Nephron (organoid): ENCODE results near the gene RPAP2.
"Not testable (repeated sequence)": the region's sequence is repeated elsewhere in the genome, so short reads cannot be mapped to it uniquely, and the experiment has no call there.

Experiments used
- H3K27ac Mint-ChIP-seq, 3 experiments: 2 replicates each; pipeline ENCODE4 v1.8.0; 2020; ENCODE audit warnings: mixed read lengths in 3 of 3, mild to moderate bottlenecking in 2 of 3, moderate library complexity in 1 of 3
- H3K27me3 Mint-ChIP-seq: 2 replicates; pipeline ENCODE4 v1.8.0; 2021; ENCODE audit warnings: low read depth, mild to moderate bottlenecking, moderate library complexity, mixed read lengths
- H3K36me3 Mint-ChIP-seq: 2 replicates; pipeline ENCODE4 v1.8.0; 2020; ENCODE audit warnings: low read depth, mixed read lengths
- H3K4me1 Mint-ChIP-seq: 2 replicates; pipeline ENCODE4 v1.8.0; 2020; ENCODE audit warnings: mixed read lengths
- H3K4me3 Mint-ChIP-seq, 3 experiments: 2 replicates each; pipeline ENCODE4 v1.8.0; 2020; ENCODE audit warnings: mild to moderate bottlenecking in 3 of 3, mixed read lengths in 3 of 3, moderate library complexity in 2 of 3
- H3K9me3 Mint-ChIP-seq: 2 replicates; pipeline ENCODE4 v1.8.0; 2020; ENCODE audit warnings: mixed read lengths
- TF ChIP-seq, protein P1 (sequence below), 3 experiments: fragments of 200-600 bp; sonication (generic); IDR thresholded peaks; one replicate each; pipeline ENCODE4 v1.5.0; 2021; ENCODE audit warnings: antibody characterized with exemption in 3 of 3; ENCODE audit not compliant: unreplicated experiment in 3 of 3

The RPAP2 gene

DNA sequence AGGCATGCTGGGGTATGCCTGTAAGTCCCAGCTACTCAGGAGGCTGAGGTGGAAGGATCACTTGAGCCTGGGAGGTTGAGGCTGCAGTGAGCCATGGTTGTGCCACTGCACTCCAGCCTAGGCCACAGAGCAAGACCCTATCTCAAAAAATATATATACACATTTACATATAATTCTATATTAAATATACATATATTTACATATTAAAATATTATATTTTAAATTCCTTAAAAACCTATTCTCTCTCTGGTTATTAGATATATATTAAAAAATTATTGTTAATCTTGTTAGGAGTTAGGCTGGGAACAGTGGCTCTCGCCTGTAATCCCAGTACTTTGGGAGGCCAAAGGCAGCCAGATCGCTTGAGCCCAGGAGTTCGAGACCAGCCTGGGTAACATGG lies 22.8 kb upstream of the RPAP2 start:
- Mint-ChIP-seq H3K27ac (no peak overlapping the region), H3K4me1 (no peaks in the 10 kb centered on the region), H3K4me3 (no peak overlapping the region), H3K27me3 (no peaks in the 10 kb centered on the region), H3K36me3 (peaks cover 69% of the 10 kb centered on the region), H3K9me3 (peaks cover 8% of the 10 kb centered on the region)
- TF ChIP-seq, protein P1, sequence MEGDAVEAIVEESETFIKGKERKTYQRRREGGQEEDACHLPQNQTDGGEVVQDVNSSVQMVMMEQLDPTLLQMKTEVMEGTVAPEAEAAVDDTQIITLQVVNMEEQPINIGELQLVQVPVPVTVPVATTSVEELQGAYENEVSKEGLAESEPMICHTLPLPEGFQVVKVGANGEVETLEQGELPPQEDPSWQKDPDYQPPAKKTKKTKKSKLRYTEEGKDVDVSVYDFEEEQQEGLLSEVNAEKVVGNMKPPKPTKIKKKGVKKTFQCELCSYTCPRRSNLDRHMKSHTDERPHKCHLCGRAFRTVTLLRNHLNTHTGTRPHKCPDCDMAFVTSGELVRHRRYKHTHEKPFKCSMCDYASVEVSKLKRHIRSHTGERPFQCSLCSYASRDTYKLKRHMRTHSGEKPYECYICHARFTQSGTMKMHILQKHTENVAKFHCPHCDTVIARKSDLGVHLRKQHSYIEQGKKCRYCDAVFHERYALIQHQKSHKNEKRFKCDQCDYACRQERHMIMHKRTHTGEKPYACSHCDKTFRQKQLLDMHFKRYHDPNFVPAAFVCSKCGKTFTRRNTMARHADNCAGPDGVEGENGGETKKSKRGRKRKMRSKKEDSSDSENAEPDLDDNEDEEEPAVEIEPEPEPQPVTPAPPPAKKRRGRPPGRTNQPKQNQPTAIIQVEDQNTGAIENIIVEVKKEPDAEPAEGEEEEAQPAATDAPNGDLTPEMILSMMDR (IDR thresholded peaks at IDR 0.05; ENCODE audit: unreplicated experiment in 3 of 3): no peak

GRCh38 chr1:92277105-92277723 lies 21.6 kb upstream of the RPAP2 start:
- peaks cover 73% of the 10 kb centered on the region for H3K36me3 Mint-ChIP-seq
- no peak overlapping the region for H3K27ac Mint-ChIP-seq
- H3K27me3 Mint-ChIP-seq: no peaks in the 10 kb centered on the region
- no peaks in the 10 kb centered on the region for H3K4me1 Mint-ChIP-seq
- H3K9me3 Mint-ChIP-seq: peaks cover 13% of the 10 kb centered on the region
- TF ChIP-seq, protein P1 (IDR thresholded peaks at IDR 0.05; ENCODE audit: unreplicated experiment in 3 of 3): no peak
- no peak overlapping the region for H3K4me3 Mint-ChIP-seq

DNA sequence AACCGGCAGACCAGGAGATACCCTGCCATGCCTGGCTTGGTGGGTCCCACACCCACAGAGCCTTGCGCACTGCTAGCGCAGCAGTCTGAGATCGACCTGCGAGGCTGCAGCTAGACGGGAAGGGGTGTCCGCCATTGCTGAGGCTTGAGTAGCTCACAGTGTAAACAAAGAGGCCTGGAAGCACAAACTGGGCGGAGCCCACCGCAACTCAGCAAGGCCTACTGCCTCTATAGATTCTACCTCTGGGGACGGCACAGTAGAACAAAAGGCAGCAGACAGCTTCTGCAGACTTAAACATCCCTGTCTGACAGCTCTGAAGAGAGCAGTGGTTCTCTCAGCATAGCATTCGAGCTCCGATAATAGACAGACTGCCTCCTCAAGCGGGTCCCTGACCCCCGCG lies 19.1 kb upstream of the RPAP2 start:
- H3K27ac Mint-ChIP-seq, H3K27me3 Mint-ChIP-seq, H3K4me3 Mint-ChIP-seq, H3K4me1 Mint-ChIP-seq: not testable (repeated sequence)
- peaks cover 30% of the 10 kb centered on the region for H3K9me3 Mint-ChIP-seq
- H3K36me3 Mint-ChIP-seq: peaks cover 83% of the 10 kb centered on the region

GRCh38 chr1:92281411-92281810 lies 17.4 kb upstream of the RPAP2 start:
- not testable (repeated sequence) for H3K27me3 Mint-ChIP-seq, H3K4me1 Mint-ChIP-seq, H3K27ac Mint-ChIP-seq, H3K4me3 Mint-ChIP-seq
- Mint-ChIP-seq H3K36me3 (peaks cover 88% of the 10 kb centered on the region), H3K9me3 (peaks cover 30% of the 10 kb centered on the region)

DNA sequence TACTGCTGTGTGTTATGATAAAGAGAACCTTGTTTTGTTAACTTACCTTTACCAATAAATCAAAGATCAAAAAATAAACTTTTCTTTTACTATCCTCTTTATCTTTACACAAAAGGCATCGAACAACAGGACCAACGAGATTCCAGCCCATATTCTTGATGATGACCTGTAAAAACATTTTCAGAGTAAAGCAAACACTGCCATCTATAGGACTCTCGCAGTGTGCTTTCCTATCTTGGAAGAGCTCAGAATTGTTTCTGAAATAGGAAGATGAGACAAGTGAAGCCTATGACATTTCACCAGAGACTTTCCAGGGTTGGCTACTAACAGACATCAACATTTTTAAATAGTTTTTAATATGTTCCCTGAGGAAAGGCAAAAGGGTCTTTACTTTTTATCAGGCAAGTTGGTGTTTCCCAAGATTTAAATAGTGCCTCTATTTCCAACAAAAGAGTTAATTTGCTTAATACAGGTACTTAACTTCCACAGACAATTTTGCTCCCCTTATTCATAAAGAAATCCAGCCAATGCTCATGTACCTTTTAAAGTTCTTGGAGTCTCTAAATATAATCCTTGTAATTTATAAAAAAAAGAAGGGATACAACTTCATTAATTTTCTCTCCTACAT lies 7.4 kb upstream of the RPAP2 start:
- H3K4me1 Mint-ChIP-seq: no peaks in the 10 kb centered on the region
- TF ChIP-seq, protein P1 (IDR thresholded peaks at IDR 0.05; ENCODE audit: unreplicated experiment in 3 of 3): peak; percentile 61 to 67 (median 65)
- H3K27me3 Mint-ChIP-seq: no peaks in the 10 kb centered on the region
- H3K9me3 Mint-ChIP-seq: no peaks in the 10 kb centered on the region
- H3K36me3 Mint-ChIP-seq: peaks cover 60% of the 10 kb centered on the region
- H3K4me3 Mint-ChIP-seq: no peak overlapping the region
- H3K27ac Mint-ChIP-seq: no peak overlapping the region

DNA sequence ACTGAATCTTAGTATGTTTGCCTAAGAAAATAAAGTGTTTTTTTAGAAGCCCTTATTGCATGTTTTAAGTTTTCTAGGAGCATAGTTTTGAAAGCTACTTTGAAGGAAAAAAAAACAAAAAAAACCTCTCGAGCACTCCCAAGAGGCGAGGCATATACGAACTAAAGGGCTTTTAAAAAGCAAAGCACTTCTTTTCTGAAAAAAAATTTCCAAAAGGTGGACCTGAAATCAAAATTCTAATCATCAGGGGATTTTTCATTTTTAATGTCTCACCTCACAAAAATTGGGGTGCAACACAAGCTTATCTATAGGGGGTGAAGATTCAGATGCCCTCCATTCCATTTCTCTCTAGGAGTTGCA lies 666 bp upstream of the RPAP2 start:
- no peaks in the 10 kb centered on the region for H3K27me3 Mint-ChIP-seq

More for the DNA sequence above, 666 bp upstream of the RPAP2 start:
- peak overlapping the region; percentile 94 to 99 (median 99) for H3K4me3 Mint-ChIP-seq
- H3K9me3 Mint-ChIP-seq: no peaks in the 10 kb centered on the region
- H3K36me3 Mint-ChIP-seq: peaks cover 32% of the 10 kb centered on the region
- peaks cover 30% of the 10 kb centered on the region for H3K4me1 Mint-ChIP-seq
- peak overlapping the region; percentile 95 to 100 (median 98) for H3K27ac Mint-ChIP-seq
- TF ChIP-seq, protein P1 (IDR thresholded peaks at IDR 0.05; ENCODE audit: unreplicated experiment in 3 of 3): peak; percentile 41 to 60 (median 54)
